Hepatocyte (in vitro differentiated cells): ENCODE measurements around the gene SLC25A48.

ENCODE experiments used
- CTCF ChIP-seq: fragments of 200-600 bp; sonication (generic); IDR thresholded peaks from 2 replicates; pipeline ENCODE4 v1.5.1; 2016; ENCODE audit warnings: antibody characterized with exemption, mild to moderate bottlenecking; ENCODE audit not compliant: poor library complexity
- EZH2 ChIP-seq: fragments of 200-600 bp; sonication (generic); IDR thresholded peaks from 2 replicates; pipeline ENCODE4 v1.6.1; 2016; ENCODE audit warnings: antibody characterized with exemption, mild to moderate bottlenecking, borderline replicate concordance
- EZH2phosphoT487 ChIP-seq: fragments of 200-600 bp; sonication (generic); IDR thresholded peaks from one replicate; pipeline ENCODE4 v1.6.1; 2018; ENCODE audit warnings: antibody characterized with exemption, mild to moderate bottlenecking, low read depth, moderate library complexity; ENCODE audit not compliant: unreplicated experiment, severe bottlenecking

- TF ChIP-seq CTCF (no peak), EZH2 (no peak), EZH2phosphoT487 (no peak)
Observed at GRCh38 chr5:135814812-135815211, 19.7 kb upstream of the SLC25A48 start.
